SJCRH30 (cell line): Measurements from ENCODE around the gene TMEFF2. TPM values are rescaled to one million over a fixed set of nuclear protein-coding genes. Genes with fewer than 3 reads are reported as not detected.

ENCODE experiments used
- DNase-seq, 2 experiments: peaks; one replicate each; pipeline ENCODE4 v3.0.0-alpha.2; 2015 to 2020
- H3K27ac ChIP-seq: fragments of 250-450 bp; sonication (Bioruptor Pico); 2 replicates; pipeline ENCODE4 v1.5.1; 2020; ENCODE audit warnings: mild to moderate bottlenecking, moderate library complexity
- H3K27me3 ChIP-seq: fragments of 250-450 bp; sonication (Bioruptor Pico); 2 replicates; pipeline ENCODE4 v1.5.1; 2020; ENCODE audit warnings: mild to moderate bottlenecking, moderate library complexity
- H3K36me3 ChIP-seq: fragments of 250-450 bp; sonication (Bioruptor Pico); 2 replicates; pipeline ENCODE4 v1.5.1; 2020; ENCODE audit warnings: mild to moderate bottlenecking, moderate library complexity
- H3K4me1 ChIP-seq: fragments of 250-450 bp; sonication (Bioruptor Pico); 2 replicates; pipeline ENCODE4 v1.5.1; 2020; ENCODE audit warnings: mild to moderate bottlenecking, moderate library complexity
- H3K4me3 ChIP-seq: fragments of 250-450 bp; sonication (Bioruptor Pico); 2 replicates; pipeline ENCODE4 v1.5.1; 2020; ENCODE audit warnings: mild to moderate bottlenecking, moderate library complexity
- H3K9me3 ChIP-seq: fragments of 250-450 bp; sonication (Bioruptor Pico); replicated peaks from 2 replicates; pipeline ENCODE4 v1.5.1; 2020; ENCODE audit warnings: mild to moderate bottlenecking, moderate library complexity
- total RNA-seq: library from RNA; depleted of rRNA; stranded (reverse); fragments of >200 nt; shearing (Covaris generic); gene quantifications from 2 replicates; pipeline ENCODE4 v1.2.3, GENCODE V29; 2014

TMEFF2 gene
- total RNA-seq, 1 experiment from 2014 or later: 7.0 TPM

- Histone ChIP-seq H3K36me3 (no peaks in the 10 kb centered on the region), H3K27me3 (no peaks in the 10 kb centered on the region), H3K4me3 (no peak overlapping the region), H3K27ac (no peak overlapping the region), H3K9me3 (no peaks in the 10 kb centered on the region), H3K4me1 (no peaks in the 10 kb centered on the region)
- DNase-seq: no peak
These were observed 178.5 kb downstream of the TMEFF2 start for GRCh38 chr2:192016265-192016664.

- DNase-seq: no peak
- H3K4me3 ChIP-seq: no peak overlapping the region
- H3K9me3 ChIP-seq: no peaks in the 10 kb centered on the region
- no peaks in the 10 kb centered on the region for H3K36me3 ChIP-seq
- no peaks in the 10 kb centered on the region for H3K4me1 ChIP-seq
- no peak overlapping the region for H3K27ac ChIP-seq
- no peaks in the 10 kb centered on the region for H3K27me3 ChIP-seq
These were observed 181.5 kb downstream of the TMEFF2 start for GRCh38 chr2:192013211-192013610.

DNA sequence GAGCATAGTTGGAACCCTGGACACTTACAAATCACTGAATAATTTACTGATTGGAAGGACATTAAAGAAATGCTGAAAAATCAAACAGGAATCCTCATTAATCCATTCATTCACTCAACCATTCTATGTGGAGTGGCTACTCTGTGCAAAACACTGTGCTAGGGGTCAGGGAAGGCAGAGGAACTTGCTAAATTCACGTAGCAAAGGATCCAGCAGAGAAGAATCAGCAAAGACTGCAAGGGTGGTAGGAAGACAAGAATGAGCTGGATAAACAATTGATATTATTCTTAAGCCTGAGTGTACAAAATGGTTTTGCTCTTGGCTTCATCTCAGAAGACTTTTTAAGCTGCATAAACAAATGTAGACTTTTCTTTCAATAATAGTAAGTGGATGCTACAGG is 183.5 kb downstream of the TMEFF2 start:
- no peak for DNase-seq
- H3K27ac ChIP-seq: no peak overlapping the region
- H3K4me3 ChIP-seq: no peak overlapping the region
- H3K4me1 ChIP-seq: no peaks in the 10 kb centered on the region
- no peaks in the 10 kb centered on the region for H3K36me3 ChIP-seq
- H3K9me3 ChIP-seq: no peaks in the 10 kb centered on the region
- no peaks in the 10 kb centered on the region for H3K27me3 ChIP-seq

GRCh38 chr2:192010073-192010472 is 184.7 kb downstream of the TMEFF2 start:
- Histone ChIP-seq H3K4me1 (no peaks in the 10 kb centered on the region), H3K4me3 (no peak overlapping the region), H3K27me3 (no peaks in the 10 kb centered on the region), H3K9me3 (no peaks in the 10 kb centered on the region), H3K36me3 (no peaks in the 10 kb centered on the region), H3K27ac (no peak overlapping the region)
- DNase-seq: no peak

GRCh38 chr2:192007581-192008228 is 187.0 kb downstream of the TMEFF2 start:
- no peak for DNase-seq
- Histone ChIP-seq H3K36me3 (no peaks in the 10 kb centered on the region), H3K9me3 (no peaks in the 10 kb centered on the region), H3K4me3 (no peak overlapping the region), H3K27me3 (no peaks in the 10 kb centered on the region), H3K4me1 (no peaks in the 10 kb centered on the region), H3K27ac (no peak overlapping the region)

DNA sequence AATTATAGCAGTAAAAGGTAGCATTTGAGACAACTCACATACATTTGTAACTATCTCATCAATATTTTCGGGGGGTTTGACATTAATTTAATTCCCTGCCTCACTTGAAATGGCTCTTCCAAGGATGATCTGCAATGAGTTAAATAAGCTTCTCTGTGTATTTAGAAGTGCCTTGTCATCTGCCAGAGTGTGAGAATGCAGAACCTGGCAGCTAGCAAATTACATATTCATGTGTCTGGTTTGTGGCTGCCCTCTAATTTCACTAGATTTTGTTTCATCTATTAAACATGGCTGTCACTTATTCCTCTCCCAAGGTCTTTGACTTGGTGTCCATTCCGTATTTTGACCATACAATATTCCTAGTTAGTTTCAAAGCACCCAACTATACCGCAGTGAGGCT is 189.5 kb downstream of the TMEFF2 start:
- H3K27me3 ChIP-seq: no peaks in the 10 kb centered on the region
- no peak overlapping the region for H3K4me3 ChIP-seq
- H3K9me3 ChIP-seq: no peaks in the 10 kb centered on the region
- no peaks in the 10 kb centered on the region for H3K36me3 ChIP-seq
- H3K4me1 ChIP-seq: peaks cover 4% of the 10 kb centered on the region
- H3K27ac ChIP-seq: no peak overlapping the region
- DNase-seq: no peak

DNA sequence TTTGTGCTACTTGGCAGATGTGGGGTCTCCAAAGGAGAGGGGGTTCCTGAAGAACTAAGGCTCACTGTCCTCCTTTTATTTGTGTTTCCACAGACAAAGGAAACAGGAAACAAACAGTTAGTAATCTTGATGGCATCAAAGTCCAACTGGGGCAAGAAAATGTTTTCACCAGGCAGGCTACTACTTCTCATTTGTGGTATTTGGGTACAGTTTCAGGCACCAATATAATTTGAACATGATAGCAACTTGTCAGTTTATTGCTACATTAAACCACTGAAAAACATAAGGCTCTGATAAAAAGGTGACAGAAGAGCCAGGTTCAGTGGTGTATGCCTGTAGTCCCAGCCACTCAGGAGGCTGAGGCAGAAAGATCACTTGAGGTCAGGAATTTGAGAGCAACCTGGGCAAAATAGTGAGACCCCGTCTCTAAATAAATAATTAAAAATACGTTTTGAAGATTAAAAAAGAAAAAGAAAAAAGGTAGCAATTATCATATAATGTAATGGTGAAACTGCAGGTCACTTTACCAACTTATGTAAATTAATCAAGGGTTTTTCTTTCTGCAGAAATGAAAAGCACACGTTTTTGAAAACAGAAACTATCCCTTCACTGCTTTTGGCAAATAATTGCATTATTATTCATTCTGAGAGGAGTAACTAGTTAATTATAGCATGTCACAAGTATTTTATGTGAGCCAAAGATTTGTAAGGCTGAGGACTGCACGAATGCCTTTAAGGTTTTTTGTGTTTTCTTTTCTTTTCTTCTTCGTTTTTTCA is 190.4 kb downstream of the TMEFF2 start:
- no peaks in the 10 kb centered on the region for H3K36me3 ChIP-seq
- no peak overlapping the region for H3K27ac ChIP-seq
- no peaks in the 10 kb centered on the region for H3K27me3 ChIP-seq
- peaks cover 12% of the 10 kb centered on the region for H3K4me1 ChIP-seq
- no peak for DNase-seq
- no peaks in the 10 kb centered on the region for H3K9me3 ChIP-seq
- H3K4me3 ChIP-seq: no peak overlapping the region

GRCh38 chr2:192002418-192002817 is 192.3 kb downstream of the TMEFF2 start:
- Histone ChIP-seq H3K27me3 (no peaks in the 10 kb centered on the region), H3K27ac (no peak overlapping the region), H3K36me3 (no peaks in the 10 kb centered on the region), H3K4me3 (no peak overlapping the region), H3K9me3 (no peaks in the 10 kb centered on the region), H3K4me1 (peaks cover 16% of the 10 kb centered on the region)
- no peak for DNase-seq

- Histone ChIP-seq H3K36me3 (no peaks in the 10 kb centered on the region), H3K9me3 (no peaks in the 10 kb centered on the region), H3K27ac (no peak overlapping the region), H3K27me3 (no peaks in the 10 kb centered on the region), H3K4me1 (peaks cover 16% of the 10 kb centered on the region), H3K4me3 (no peak overlapping the region)
- peak in 1 of 2 experiments; percentile 78 for DNase-seq
These were observed 194.3 kb downstream of the TMEFF2 start for GRCh38 chr2:192000196-192000980.

DNA sequence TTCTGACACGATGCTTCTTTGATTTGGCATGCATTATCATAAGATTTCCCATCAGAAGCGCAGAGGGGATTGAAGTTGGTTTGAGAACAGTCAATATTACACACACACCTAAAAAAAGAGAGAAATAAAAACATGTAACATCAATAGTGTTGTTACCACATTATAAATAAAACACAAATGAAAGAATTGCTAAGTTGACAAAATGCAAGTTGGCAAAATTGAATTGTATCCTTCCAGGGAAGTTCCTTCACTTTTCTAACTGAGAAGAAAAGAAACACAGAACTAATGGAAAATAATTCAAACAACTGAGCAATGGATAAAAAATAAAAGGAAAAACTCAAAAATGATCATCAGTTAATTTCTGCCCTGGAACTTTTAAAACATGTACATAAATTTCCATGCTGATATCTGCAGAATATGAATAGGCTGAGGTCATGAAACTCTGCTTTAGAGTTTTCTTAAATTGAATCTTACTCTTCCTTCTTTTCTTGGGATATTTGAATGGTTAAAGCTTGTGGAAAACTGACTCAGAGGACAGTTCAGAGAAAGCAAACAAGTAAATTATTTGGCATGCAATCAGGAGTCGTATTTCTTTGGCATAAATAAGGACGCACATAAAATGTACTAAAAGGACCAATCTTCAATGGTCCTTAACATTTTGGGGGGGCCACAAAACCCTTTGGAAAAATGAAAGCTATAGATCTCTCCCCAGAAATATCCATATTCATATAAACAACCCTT is 195.5 kb downstream of the TMEFF2 start:
- DNase-seq: no peak
- H3K4me3 ChIP-seq: no peak overlapping the region
- H3K9me3 ChIP-seq: no peaks in the 10 kb centered on the region
- H3K27me3 ChIP-seq: no peaks in the 10 kb centered on the region
- peaks cover 16% of the 10 kb centered on the region for H3K4me1 ChIP-seq
- no peaks in the 10 kb centered on the region for H3K36me3 ChIP-seq
- no peak overlapping the region for H3K27ac ChIP-seq

- H3K4me1 ChIP-seq: peaks cover 13% of the 10 kb centered on the region
- no peak overlapping the region for H3K27ac ChIP-seq
- H3K9me3 ChIP-seq: no peaks in the 10 kb centered on the region
- no peak overlapping the region for H3K4me3 ChIP-seq
- no peaks in the 10 kb centered on the region for H3K36me3 ChIP-seq
- H3K27me3 ChIP-seq: no peaks in the 10 kb centered on the region
- no peak for DNase-seq
These were observed 199.4 kb downstream of the TMEFF2 start for GRCh38 chr2:191995285-191995684.

DNA sequence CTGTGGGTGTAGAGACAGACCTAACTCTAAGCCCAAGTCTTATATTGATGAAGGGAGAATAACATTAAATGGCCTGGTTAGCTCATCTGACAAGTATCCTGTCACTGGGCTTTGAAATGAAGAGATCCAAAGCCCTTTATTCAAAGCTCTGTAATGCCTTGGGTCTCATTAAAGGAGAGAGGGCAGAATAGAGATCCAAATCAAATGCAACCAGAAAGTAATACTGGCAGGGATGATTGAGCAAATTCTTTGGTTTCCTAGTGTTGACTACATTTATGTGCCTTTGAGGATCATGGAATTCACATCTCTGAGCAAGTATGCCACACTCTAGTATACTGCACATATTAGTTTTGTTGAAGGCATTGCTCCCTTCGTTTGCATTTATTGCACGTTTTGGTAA is 200.0 kb downstream of the TMEFF2 start:
- DNase-seq: no peak

DNA sequence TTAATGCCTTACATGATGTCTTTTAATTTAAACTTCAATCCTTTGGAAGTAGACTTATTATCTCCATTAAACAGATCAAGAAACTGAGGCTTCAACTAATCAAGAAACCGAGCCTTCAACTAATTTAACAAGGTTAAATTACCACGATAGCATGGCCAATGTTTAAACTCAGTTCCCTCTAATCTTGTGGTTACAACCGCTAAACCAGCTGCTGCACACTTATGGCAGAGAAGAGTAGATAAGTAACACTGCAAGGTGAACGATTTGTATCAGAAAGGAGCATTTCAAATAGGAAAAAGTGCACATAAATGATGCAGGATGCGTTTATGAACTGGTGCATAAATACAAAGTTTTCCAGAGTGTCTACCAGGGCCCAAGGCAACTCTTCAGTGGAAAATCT is 203.3 kb downstream of the TMEFF2 start:
- peak in 1 of 2 experiments; percentile 59 for DNase-seq
- Histone ChIP-seq H3K9me3 (no peaks in the 10 kb centered on the region), H3K36me3 (no peaks in the 10 kb centered on the region), H3K27me3 (no peaks in the 10 kb centered on the region), H3K4me3 (no peak overlapping the region), H3K4me1 (no peaks in the 10 kb centered on the region), H3K27ac (no peak overlapping the region)

More for the DNA sequence above, 200.0 kb downstream of the TMEFF2 start:
- H3K9me3 ChIP-seq: no peaks in the 10 kb centered on the region
- H3K4me1 ChIP-seq: peaks cover 8% of the 10 kb centered on the region
- no peaks in the 10 kb centered on the region for H3K36me3 ChIP-seq
- H3K4me3 ChIP-seq: no peak overlapping the region
- H3K27me3 ChIP-seq: no peaks in the 10 kb centered on the region
- no peak overlapping the region for H3K27ac ChIP-seq

DNA sequence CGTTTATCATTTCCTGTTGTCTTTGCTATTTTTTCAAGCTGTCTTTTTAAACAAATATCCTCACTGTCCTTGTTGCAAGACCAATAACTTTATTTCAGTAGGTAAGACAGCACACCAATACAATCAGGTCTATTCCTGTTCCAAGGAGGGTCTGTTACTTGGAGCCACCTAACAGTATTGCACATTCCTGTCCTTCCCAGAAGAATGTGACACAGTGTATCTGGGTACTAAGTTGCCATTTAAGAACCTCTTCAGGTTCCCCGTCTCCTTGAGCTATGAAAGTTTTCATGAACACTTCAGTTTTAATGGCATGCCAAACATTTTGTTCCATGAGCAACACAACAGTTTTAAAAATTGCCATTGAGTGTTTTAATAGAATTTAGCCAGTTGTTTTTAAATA is 209.0 kb downstream of the TMEFF2 start:
- H3K9me3 ChIP-seq: no peaks in the 10 kb centered on the region
- H3K4me3 ChIP-seq: no peak overlapping the region
- H3K36me3 ChIP-seq: no peaks in the 10 kb centered on the region
- no peak overlapping the region for H3K27ac ChIP-seq
- no peaks in the 10 kb centered on the region for H3K4me1 ChIP-seq
- no peak for DNase-seq
- no peaks in the 10 kb centered on the region for H3K27me3 ChIP-seq
